CD4-positive, alpha-beta memory T cell (primary cell): ENCODE results near the gene DNAJC3. TPM values are rescaled to one million over a fixed set of nuclear protein-coding genes. Genes with fewer than 3 reads are reported as not detected.
"Not testable (repeated sequence)": the region's sequence is repeated elsewhere in the genome, so short reads cannot be mapped to it uniquely, and the experiment has no call there.

ENCODE experiments used
- CTCF ChIA-PET: fragments of 350-600 bp; sonication (Branson Sonifier 250); formaldehyde crosslinking; loops from one replicate; lab custom pipeline; 2021; ENCODE audit warnings: inconsistent platforms; ENCODE audit not compliant: partially characterized antibody; lab: Charles Lee
- POLR2A ChIA-PET: fragments of 350-600 bp; sonication (Branson Sonifier 250); formaldehyde crosslinking; loops from one replicate; lab custom pipeline; 2021; ENCODE audit not compliant: partially characterized antibody; lab: Charles Lee
- DNase-seq, 5 donors: peaks; one replicate each; pipeline versions ENCODE4 v3.0.0 to v3.0.0-alpha.2; 2020 to 2022; ENCODE audit warnings: mixed read lengths in 1 of 5
- H3K27ac ChIP-seq: one replicate; pipeline ENCODE4 v1.7.0; 2013; ENCODE audit warnings: low read depth, low read length
- H3K27me3 ChIP-seq: 2 replicates; pipeline ENCODE4 v1.7.0; 2013; ENCODE audit warnings: mild to moderate bottlenecking, low read length, moderate library complexity; ENCODE audit not compliant: insufficient read depth
- H3K36me3 ChIP-seq: 2 replicates; pipeline ENCODE4 v1.7.0; 2013; ENCODE audit warnings: mild to moderate bottlenecking, low read length, moderate library complexity; ENCODE audit not compliant: insufficient read depth
- H3K4me1 ChIP-seq: 2 replicates; pipeline ENCODE4 v1.7.0; 2013; ENCODE audit warnings: mild to moderate bottlenecking, low read length, moderate library complexity; ENCODE audit not compliant: insufficient read depth
- H3K4me3 ChIP-seq, 2 donors: one replicate each; pipeline ENCODE4 v1.7.0; 2013; ENCODE audit warnings: low read length in 2 of 2, mild to moderate bottlenecking in 1 of 2
- H3K9me3 ChIP-seq, 2 donors: one replicate each; pipeline ENCODE4 v1.7.0; 2013; ENCODE audit warnings: low read length in 2 of 2, control low read depth in 1 of 2; ENCODE audit not compliant: control insufficient read depth in 1 of 2
- H3K27ac Mint-ChIP-seq, 7 donors: one replicate each; pipeline ENCODE4 v1.8.0; 2020 to 2021; ENCODE audit warnings: mixed read lengths in 7 of 7, mild to moderate bottlenecking in 6 of 7, inconsistent platforms in 3 of 7, moderate library complexity in 3 of 7
- H3K27me3 Mint-ChIP-seq, 2 donors: one replicate each; pipeline ENCODE4 v1.8.0; 2020 to 2021; ENCODE audit warnings: mixed read lengths in 2 of 2
- H3K36me3 Mint-ChIP-seq, 2 donors: one replicate each; pipeline ENCODE4 v1.8.0; 2020 to 2021; ENCODE audit warnings: mixed read lengths in 2 of 2, inconsistent platforms in 1 of 2, mild to moderate bottlenecking in 1 of 2
- H3K4me1 Mint-ChIP-seq, 4 donors: one replicate each; pipeline ENCODE4 v1.8.0; 2020 to 2021; ENCODE audit warnings: mixed read lengths in 4 of 4, mild to moderate bottlenecking in 1 of 4
- H3K4me3 Mint-ChIP-seq, 8 donors: one replicate each; pipeline ENCODE4 v1.8.0; 2020 to 2021; ENCODE audit warnings: mixed read lengths in 8 of 8, mild to moderate bottlenecking in 7 of 8, moderate library complexity in 6 of 8, inconsistent platforms in 3 of 8
- H3K9me3 Mint-ChIP-seq, 8 donors: one replicate each; pipeline ENCODE4 v1.8.0; 2020 to 2021; ENCODE audit warnings: mixed read lengths in 8 of 8, mild to moderate bottlenecking in 5 of 8, inconsistent platforms in 3 of 8, moderate library complexity in 1 of 8
- intact Hi-C: fragments of 100-400 bp; cut with micrococcal nuclease; formaldehyde crosslinking; loops from one replicate; pipeline ENCODE4 v1.15.1; 2023
- polyA plus RNA-seq, 2 donors: library from polyadenylated mRNA; unstranded; fragments of 300-500 nt; fragmentation: Illumina TruSeq; gene quantifications; one replicate each; pipeline ENCODE4 v1.2.3, GENCODE V29; 2021
- total RNA-seq, 2 experiments: library from RNA; stranded (reverse); gene quantifications; one replicate each; pipeline ENCODE4 v1.2.3, GENCODE V29; 2021

Gene DNAJC3
- total and polyA plus RNA-seq, 4 experiments from 2014 or later, result 14.6 to 31.1 (median 23.3) TPM

DNA sequence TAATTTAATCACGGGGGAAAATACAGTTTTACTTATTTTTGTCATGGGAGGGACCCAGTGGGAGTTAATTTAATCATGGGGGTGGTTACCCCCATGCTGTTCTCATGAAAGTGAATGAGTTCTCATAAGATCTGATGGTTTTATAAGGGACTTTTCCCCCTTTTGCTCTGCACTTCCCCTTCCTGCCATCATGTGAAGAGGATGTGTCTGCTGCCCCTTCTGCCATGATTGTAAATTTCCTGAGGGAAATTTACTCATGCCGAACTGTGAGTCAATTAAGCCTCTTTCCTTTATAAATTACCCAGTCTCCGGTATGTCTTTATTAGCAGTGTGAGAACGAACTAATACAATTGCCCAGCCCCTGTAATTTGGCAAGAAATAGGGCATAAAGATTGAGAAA, 35.9 kb downstream of the DNAJC3 start:
- POLR2A ChIA-PET, intact Hi-C loops, H3K27me3 Mint-ChIP-seq, DNase-seq, H3K4me1 ChIP-seq, CTCF ChIA-PET, H3K4me3 Mint-ChIP-seq, H3K9me3 ChIP-seq, H3K4me3 ChIP-seq, H3K27ac ChIP-seq, H3K27me3 ChIP-seq, H3K27ac Mint-ChIP-seq: not testable (repeated sequence)
- Mint-ChIP-seq H3K36me3 (peaks cover 56 to 62% of the 10 kb centered on the region in 2 donors), H3K9me3 (peaks cover 0 to 15% (median 1%) of the 10 kb centered on the region in 8 donors), H3K4me1 (peaks cover 3 to 17% (median 9%) of the 10 kb centered on the region in 4 donors)
- peaks cover 21% of the 10 kb centered on the region for H3K36me3 ChIP-seq

GRCh38 chr13:95713651-95714050, 36.7 kb downstream of the DNAJC3 start:
- H3K36me3 Mint-ChIP-seq, result peaks cover 62 to 63% of the 10 kb centered on the region in 2 donors

GRCh38 chr13:95714142-95714832, 37.3 kb downstream of the DNAJC3 start:
- H3K36me3 ChIP-seq, result peaks cover 21% of the 10 kb centered on the region
- intact Hi-C loops, result no loop called here
- CTCF ChIA-PET, result no interaction called here
- Mint-ChIP-seq H3K9me3 (peaks cover 0 to 15% (median 1%) of the 10 kb centered on the region in 8 donors), H3K27ac (no peak overlapping the region), H3K36me3 (peaks cover 67 to 69% of the 10 kb centered on the region in 2 donors), H3K4me3 (no peak overlapping the region), H3K4me1 (peaks cover 6 to 17% (median 11%) of the 10 kb centered on the region in 4 donors), H3K27me3 (no peaks in the 10 kb centered on the region)
- POLR2A ChIA-PET, result no interaction called here
- H3K27ac ChIP-seq, result no peak overlapping the region
- H3K9me3 ChIP-seq, result no peaks in the 10 kb centered on the region
- no peak overlapping the region for H3K4me3 ChIP-seq
- H3K4me1 ChIP-seq, result no peaks in the 10 kb centered on the region
- H3K27me3 ChIP-seq, result no peaks in the 10 kb centered on the region
- DNase-seq, result no peak

More at GRCh38 chr13:95713651-95714050, 36.7 kb downstream of the DNAJC3 start:
- no peak overlapping the region for H3K4me3 ChIP-seq
- Mint-ChIP-seq H3K27ac (no peak overlapping the region), H3K9me3 (peaks cover 0 to 15% (median 1%) of the 10 kb centered on the region in 8 donors), H3K27me3 (no peaks in the 10 kb centered on the region), H3K4me1 (peaks cover 5 to 11% (median 8%) of the 10 kb centered on the region in 4 donors), H3K4me3 (no peak overlapping the region)
- CTCF ChIA-PET, result no interaction called here
- no peak for DNase-seq
- H3K27ac ChIP-seq, result no peak overlapping the region
- intact Hi-C loops, result no loop called here
- H3K36me3 ChIP-seq, result peaks cover 21% of the 10 kb centered on the region
- no peaks in the 10 kb centered on the region for H3K4me1 ChIP-seq
- POLR2A ChIA-PET, result no interaction called here
- no peaks in the 10 kb centered on the region for H3K9me3 ChIP-seq
- H3K27me3 ChIP-seq, result no peaks in the 10 kb centered on the region

DNA sequence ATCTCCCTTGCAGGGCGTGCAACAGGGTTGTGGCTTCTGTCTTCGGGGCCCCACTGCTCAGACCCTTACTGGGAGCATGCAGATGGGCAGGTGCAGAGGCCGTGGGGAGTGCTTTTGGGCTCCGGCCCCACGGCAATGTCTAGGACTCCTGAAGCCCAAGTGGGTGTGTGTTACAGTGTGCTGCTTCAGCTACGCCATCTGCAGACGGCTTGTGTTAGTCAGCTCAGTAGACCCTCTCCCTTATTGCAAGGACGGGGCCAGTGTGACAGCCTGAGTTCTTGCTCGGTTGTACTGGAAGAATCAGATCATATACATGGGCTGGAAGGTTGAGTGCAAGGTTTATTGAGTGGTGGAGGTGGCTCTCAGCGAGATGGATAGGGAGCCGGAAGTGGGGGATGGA, 39.3 kb downstream of the DNAJC3 start:
- POLR2A ChIA-PET, result no interaction called here

GRCh38 chr13:95722241-95722640, 45.3 kb downstream of the DNAJC3 start:
- peaks cover 17 to 33% (median 26%) of the 10 kb centered on the region in 4 donors for H3K4me1 Mint-ChIP-seq
- no peak overlapping the region for H3K4me3 ChIP-seq
- no peak for DNase-seq
- ChIA-PET POLR2A (no interaction called here), CTCF (no interaction called here)
- peak overlapping the region in 1 of 7 donors; percentile 32 for H3K27ac Mint-ChIP-seq
- no peaks in the 10 kb centered on the region for H3K9me3 ChIP-seq
- intact Hi-C loops, result no loop called here
- peaks cover 57 to 62% of the 10 kb centered on the region in 2 donors for H3K36me3 Mint-ChIP-seq
- peaks cover 0 to 6% (median 0%) of the 10 kb centered on the region in 8 donors for H3K9me3 Mint-ChIP-seq
- H3K27me3 ChIP-seq, result no peaks in the 10 kb centered on the region
- H3K4me1 ChIP-seq, result no peaks in the 10 kb centered on the region
- no peaks in the 10 kb centered on the region for H3K27me3 Mint-ChIP-seq
- peaks cover 4% of the 10 kb centered on the region for H3K36me3 ChIP-seq
- H3K4me3 Mint-ChIP-seq, result no peak overlapping the region
- H3K27ac ChIP-seq, result no peak overlapping the region

More for the DNA sequence above, 39.3 kb downstream of the DNAJC3 start:
- Histone ChIP-seq H3K9me3 (no peaks in the 10 kb centered on the region), H3K27ac (no peak overlapping the region), H3K36me3 (peaks cover 14% of the 10 kb centered on the region), H3K4me3 (no peak overlapping the region), H3K27me3 (no peaks in the 10 kb centered on the region), H3K4me1 (no peaks in the 10 kb centered on the region)
- peaks cover 10 to 19% (median 14%) of the 10 kb centered on the region in 4 donors for H3K4me1 Mint-ChIP-seq
- CTCF ChIA-PET, result no interaction called here
- DNase-seq, result no peak
- H3K36me3 Mint-ChIP-seq, result peaks cover 57 to 63% of the 10 kb centered on the region in 2 donors
- intact Hi-C loops, result no loop called here
- no peaks in the 10 kb centered on the region for H3K27me3 Mint-ChIP-seq
- H3K9me3 Mint-ChIP-seq, result peaks cover 0 to 15% (median 1%) of the 10 kb centered on the region in 8 donors
- peak overlapping the region in 1 of 7 donors; percentile 17 for H3K27ac Mint-ChIP-seq
- no peak overlapping the region for H3K4me3 Mint-ChIP-seq

DNA sequence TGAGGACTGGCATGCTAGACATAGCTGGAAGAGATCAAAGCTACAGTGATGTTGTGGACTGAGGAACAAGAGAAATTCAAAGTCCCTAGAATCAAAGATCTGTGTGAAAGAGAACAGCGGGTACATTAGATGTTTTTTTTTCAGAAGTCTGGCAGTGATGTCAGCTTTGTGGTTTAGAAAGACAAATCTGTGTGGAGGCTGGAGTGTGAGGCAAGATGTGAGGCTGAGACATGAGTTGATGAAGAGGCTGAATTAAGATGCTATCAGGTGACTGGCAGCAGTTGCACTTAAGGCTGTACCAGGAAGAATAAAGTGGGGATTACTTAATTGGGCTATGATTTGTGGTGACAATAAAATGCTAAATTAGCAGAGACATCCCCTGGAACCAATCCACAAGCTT, 46.5 kb downstream of the DNAJC3 start:
- peak overlapping the region in 3 of 7 donors; percentile 18 to 74 (median 32) for H3K27ac Mint-ChIP-seq
- Histone ChIP-seq H3K27ac (no peak overlapping the region), H3K27me3 (no peaks in the 10 kb centered on the region), H3K36me3 (peaks cover 4% of the 10 kb centered on the region), H3K4me1 (no peaks in the 10 kb centered on the region), H3K9me3 (no peaks in the 10 kb centered on the region), H3K4me3 (no peak overlapping the region)
- no peak for DNase-seq
- no peaks in the 10 kb centered on the region for H3K27me3 Mint-ChIP-seq
- H3K9me3 Mint-ChIP-seq, result peaks cover 0 to 2% (median 0%) of the 10 kb centered on the region in 8 donors
- H3K36me3 Mint-ChIP-seq, result peaks cover 60 to 63% of the 10 kb centered on the region in 2 donors
- H3K4me3 Mint-ChIP-seq, result no peak overlapping the region
- peaks cover 16 to 38% (median 32%) of the 10 kb centered on the region in 4 donors for H3K4me1 Mint-ChIP-seq
- ChIA-PET POLR2A (no interaction called here), CTCF (interaction anchor here (1.2 kb wide), 1 partner anchor 99 kb away, joined by 3 read pairs; no protein-coding TSS in a partner anchor)
- intact Hi-C loops, result no loop called here

GRCh38 chr13:95724252-95724651, 47.3 kb downstream of the DNAJC3 start:
- no peaks in the 10 kb centered on the region for H3K27me3 Mint-ChIP-seq
- H3K27ac Mint-ChIP-seq, result peak overlapping the region in 3 of 7 donors; percentile 9 to 66 (median 10)
- peaks cover 0 to 2% (median 0%) of the 10 kb centered on the region in 8 donors for H3K9me3 Mint-ChIP-seq
- intact Hi-C loops, result no loop called here
- DNase-seq, result no peak
- H3K36me3 Mint-ChIP-seq, result peaks cover 56 to 64% of the 10 kb centered on the region in 2 donors
- no peak overlapping the region for H3K4me3 Mint-ChIP-seq
- no peak overlapping the region for H3K4me3 ChIP-seq
- H3K4me1 Mint-ChIP-seq, result peaks cover 18 to 35% (median 30%) of the 10 kb centered on the region in 4 donors
- ChIA-PET CTCF (interaction anchor here (1.2 kb wide), 1 partner anchor 100 kb away, joined by 3 read pairs; no protein-coding TSS in a partner anchor), POLR2A (no interaction called here)
- H3K27ac ChIP-seq, result no peak overlapping the region
- H3K36me3 ChIP-seq, result peaks cover 4% of the 10 kb centered on the region
- no peaks in the 10 kb centered on the region for H3K27me3 ChIP-seq
- no peaks in the 10 kb centered on the region for H3K4me1 ChIP-seq
- H3K9me3 ChIP-seq, result no peaks in the 10 kb centered on the region
